Mesendoderm (in vitro differentiated cells): ENCODE data around the gene DZANK1.

ENCODE experiments used
- DNase-seq: peaks from one replicate; pipeline ENCODE4 v3.0.0; 2013
- H2AK5ac ChIP-seq: 2 replicates; pipeline ENCODE4 v1.6.1; 2013; ENCODE audit warnings: low read length, inconsistent platforms
- H2BK120ac ChIP-seq: 2 replicates; pipeline ENCODE4 v1.6.1; 2013; ENCODE audit warnings: low read depth, mild to moderate bottlenecking, low read length, moderate library complexity, mixed read lengths
- H2BK15ac ChIP-seq: replicated peaks from 2 replicates; pipeline ENCODE4 v1.6.1; 2013; ENCODE audit warnings: low read depth, mild to moderate bottlenecking, moderate library complexity
- H2BK5ac ChIP-seq: 2 replicates; pipeline ENCODE4 v1.6.1; 2013; ENCODE audit warnings: low read length, inconsistent platforms
- H3K18ac ChIP-seq: 2 replicates; pipeline ENCODE4 v1.6.1; 2013; ENCODE audit warnings: mild to moderate bottlenecking, low read length, mixed read lengths
- H3K23ac ChIP-seq: one replicate; pipeline ENCODE4 v1.6.1; 2013; ENCODE audit warnings: low read length
- H3K27ac ChIP-seq: 2 replicates; pipeline ENCODE4 v1.5.1; 2013; ENCODE audit warnings: low read depth, mild to moderate bottlenecking, inconsistent platforms, low read length, moderate library complexity
- H3K27me3 ChIP-seq: 2 replicates; pipeline ENCODE4 v1.6.1; 2013; ENCODE audit warnings: low read length, control low read depth, mild to moderate bottlenecking, inconsistent platforms; ENCODE audit not compliant: insufficient read depth, poor library complexity
- H3K36me3 ChIP-seq: 2 replicates; pipeline ENCODE4 v1.6.1; 2013; ENCODE audit warnings: low read length, inconsistent platforms; ENCODE audit not compliant: control insufficient read depth, insufficient read depth
- H3K4ac ChIP-seq: one replicate; pipeline ENCODE4 v1.6.1; 2013; ENCODE audit warnings: low read depth, mild to moderate bottlenecking, low read length, moderate library complexity
- H3K4me1 ChIP-seq: 2 replicates; pipeline ENCODE4 v1.6.1; 2013; ENCODE audit warnings: low read depth, low read length, inconsistent platforms; ENCODE audit not compliant: control insufficient read depth
- H3K4me2 ChIP-seq: 2 replicates; pipeline ENCODE4 v1.6.1; 2013; ENCODE audit warnings: low read length
- H3K4me3 ChIP-seq: 2 replicates; pipeline ENCODE4 v1.5.1; 2013; ENCODE audit warnings: mild to moderate bottlenecking, low read length
- H3K56ac ChIP-seq: one replicate; pipeline ENCODE4 v1.6.1; 2013; ENCODE audit warnings: low read length
- H3K79me1 ChIP-seq: 2 replicates; pipeline ENCODE4 v1.6.1; 2013; ENCODE audit warnings: low read length, inconsistent platforms
- H3K79me2 ChIP-seq: 2 replicates; pipeline ENCODE4 v1.6.1; 2013; ENCODE audit warnings: mild to moderate bottlenecking, low read length; ENCODE audit not compliant: control insufficient read depth, insufficient read depth
- H3K9ac ChIP-seq: 2 replicates; pipeline ENCODE4 v1.6.1; 2013; ENCODE audit warnings: low read length, inconsistent platforms
- H4K5ac ChIP-seq: one replicate; pipeline ENCODE4 v1.6.1; 2013; ENCODE audit warnings: low read length
- H4K8ac ChIP-seq: one replicate; pipeline ENCODE4 v1.6.1; 2013; ENCODE audit warnings: low read depth, mild to moderate bottlenecking, control low read depth, low read length, moderate library complexity
- WGBS: extraction: QIAGEN DNeasy Blood & Tissue Kit; methylation state at CpG from one replicate; pipeline ENCODE4 v1.1.7; 2013; ENCODE audit warnings: low lambda C conversion rate, missing lambda C conversion rate; ENCODE audit not compliant: insufficient coverage; ENCODE audit errors: extremely low coverage; 5-methylcytosine and 5-hydroxymethylcytosine counted together

DZANK1 gene

GRCh38 chr20:18477218-18477617 lies 10.4 kb upstream of the DZANK1 start:
- H3K4ac ChIP-seq: no peak overlapping the region
- no peak for DNase-seq
- no peak overlapping the region for H3K18ac ChIP-seq
- H3K36me3 ChIP-seq: peaks cover 4% of the 10 kb centered on the region
- no peaks in the 10 kb centered on the region for H3K27me3 ChIP-seq
- H3K79me2 ChIP-seq: no peaks in the 10 kb centered on the region
- WGBS: no CpG with 5 or more reads among the region's 1 CpG
- H3K56ac ChIP-seq: no peak overlapping the region
- no peak overlapping the region for H3K9ac ChIP-seq
- no peak overlapping the region for H2BK15ac ChIP-seq
- no peak overlapping the region for H3K27ac ChIP-seq
- H2AK5ac ChIP-seq: no peak overlapping the region
- H2BK120ac ChIP-seq: no peak overlapping the region
- no peak overlapping the region for H3K23ac ChIP-seq
- no peak overlapping the region for H3K4me3 ChIP-seq
- H4K5ac ChIP-seq: no peak overlapping the region
- H3K79me1 ChIP-seq: no peaks in the 10 kb centered on the region
- no peak overlapping the region for H2BK5ac ChIP-seq
- H3K4me1 ChIP-seq: no peaks in the 10 kb centered on the region
- H4K8ac ChIP-seq: no peak overlapping the region
- no peak overlapping the region for H3K4me2 ChIP-seq

GRCh38 chr20:18466574-18466893 lies 296 bp downstream of the DZANK1 start:
- Histone ChIP-seq H3K79me1 (peaks cover 6% of the 10 kb centered on the region), H3K36me3 (no peaks in the 10 kb centered on the region), H4K5ac (no peak overlapping the region), H2BK15ac (no peak overlapping the region), H3K4me3 (peak overlapping the region; percentile 83), H3K56ac (peak overlapping the region; percentile 76), H3K9ac (peak overlapping the region; percentile 52), H3K4me2 (peak overlapping the region; percentile 51), H3K27ac (no peak overlapping the region), H3K79me2 (peaks cover 12% of the 10 kb centered on the region), H2BK120ac (no peak overlapping the region), H2BK5ac (no peak overlapping the region), H3K4me1 (no peaks in the 10 kb centered on the region), H3K4ac (no peak overlapping the region), H3K18ac (no peak overlapping the region), H2AK5ac (no peak overlapping the region), H4K8ac (no peak overlapping the region), H3K27me3 (no peaks in the 10 kb centered on the region), H3K23ac (no peak overlapping the region)
- no CpG with 5 or more reads among the region's 15 CpGs for WGBS
- no peak for DNase-seq

- Histone ChIP-seq H3K56ac (no peak overlapping the region), H3K4ac (no peak overlapping the region), H3K79me2 (peaks cover 12% of the 10 kb centered on the region), H3K4me2 (no peak overlapping the region), H3K23ac (no peak overlapping the region), H2AK5ac (no peak overlapping the region), H3K9ac (no peak overlapping the region), H2BK15ac (no peak overlapping the region), H2BK120ac (no peak overlapping the region), H3K18ac (no peak overlapping the region), H2BK5ac (no peak overlapping the region), H3K4me1 (no peaks in the 10 kb centered on the region), H3K79me1 (peaks cover 6% of the 10 kb centered on the region), H4K8ac (no peak overlapping the region), H4K5ac (no peak overlapping the region), H3K4me3 (no peak overlapping the region), H3K27ac (no peak overlapping the region), H3K27me3 (no peaks in the 10 kb centered on the region), H3K36me3 (no peaks in the 10 kb centered on the region)
- DNase-seq: no peak
- no CpG with 5 or more reads among the region's 6 CpGs for WGBS
Observed at GRCh38 chr20:18465536-18466200, 1.2 kb downstream of the DZANK1 start.

GRCh38 chr20:18456600-18456999 lies 10.2 kb downstream of the DZANK1 start:
- H3K4me1 ChIP-seq: no peaks in the 10 kb centered on the region
- no peaks in the 10 kb centered on the region for H3K27me3 ChIP-seq
- no peaks in the 10 kb centered on the region for H3K79me1 ChIP-seq
- H2BK15ac ChIP-seq: no peak overlapping the region
- H2AK5ac ChIP-seq: no peak overlapping the region
- no peak overlapping the region for H4K8ac ChIP-seq
- H3K79me2 ChIP-seq: no peaks in the 10 kb centered on the region
- no peaks in the 10 kb centered on the region for H3K36me3 ChIP-seq
- no peak overlapping the region for H3K18ac ChIP-seq
- no peak for DNase-seq
- no peak overlapping the region for H3K4ac ChIP-seq
- H3K4me3 ChIP-seq: no peak overlapping the region
- no peak overlapping the region for H3K9ac ChIP-seq
- H2BK120ac ChIP-seq: no peak overlapping the region
- no peak overlapping the region for H3K56ac ChIP-seq
- H2BK5ac ChIP-seq: no peak overlapping the region
- no peak overlapping the region for H4K5ac ChIP-seq
- no CpG with 5 or more reads among the region's 3 CpGs for WGBS
- no peak overlapping the region for H3K23ac ChIP-seq
- no peak overlapping the region for H3K4me2 ChIP-seq
- no peak overlapping the region for H3K27ac ChIP-seq

DNA sequence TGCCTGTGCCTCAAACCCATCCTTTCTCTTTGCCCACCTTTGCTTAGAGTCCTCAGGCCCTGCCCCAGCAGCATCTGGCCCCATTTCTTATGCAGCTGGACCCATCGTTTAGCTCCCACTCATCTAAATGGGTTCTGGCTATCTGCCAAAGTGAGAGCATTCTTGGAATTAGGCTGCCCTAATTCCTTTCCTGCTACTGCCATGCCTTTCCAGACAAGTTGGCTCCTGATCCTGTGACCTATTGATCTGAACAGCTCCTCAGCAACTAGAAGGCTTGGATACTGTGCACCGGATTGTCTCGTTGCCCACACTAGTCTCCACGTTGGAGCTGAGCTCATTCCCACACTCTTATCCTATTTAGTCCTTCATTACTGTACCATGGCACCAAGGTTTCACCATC lies 22.9 kb downstream of the DZANK1 start:
- DNase-seq: no peak
- Histone ChIP-seq H2BK120ac (no peak overlapping the region), H3K4me2 (no peak overlapping the region), H3K36me3 (no peaks in the 10 kb centered on the region), H3K27ac (no peak overlapping the region), H3K23ac (no peak overlapping the region), H3K27me3 (no peaks in the 10 kb centered on the region), H2BK5ac (no peak overlapping the region), H3K4me3 (no peak overlapping the region), H2AK5ac (no peak overlapping the region), H4K5ac (no peak overlapping the region), H3K4ac (no peak overlapping the region), H3K79me2 (no peaks in the 10 kb centered on the region), H3K79me1 (no peaks in the 10 kb centered on the region), H4K8ac (no peak overlapping the region), H3K9ac (no peak overlapping the region), H3K18ac (no peak overlapping the region), H3K56ac (no peak overlapping the region), H3K4me1 (no peaks in the 10 kb centered on the region), H2BK15ac (no peak overlapping the region)
- WGBS: no CpG with 5 or more reads among the region's 4 CpGs

- DNase-seq: no peak
- Histone ChIP-seq H3K4me2 (no peak overlapping the region), H3K27me3 (no peaks in the 10 kb centered on the region), H3K4me1 (no peaks in the 10 kb centered on the region), H3K56ac (no peak overlapping the region), H3K18ac (no peak overlapping the region), H3K4me3 (no peak overlapping the region), H3K36me3 (no peaks in the 10 kb centered on the region), H3K23ac (no peak overlapping the region), H2AK5ac (no peak overlapping the region), H2BK15ac (no peak overlapping the region), H2BK120ac (no peak overlapping the region), H2BK5ac (no peak overlapping the region), H3K27ac (no peak overlapping the region), H4K5ac (no peak overlapping the region), H4K8ac (no peak overlapping the region), H3K4ac (no peak overlapping the region), H3K79me2 (no peaks in the 10 kb centered on the region), H3K9ac (no peak overlapping the region), H3K79me1 (no peaks in the 10 kb centered on the region)
- no CpG with 5 or more reads among the region's 1 CpG for WGBS
Observed at GRCh38 chr20:18440403-18440802, 26.4 kb downstream of the DZANK1 start.
